Right ventricle myocardium superior (tissue), 1 donor: ENCODE results near the gene DPYD. TPM values are rescaled to one million over a fixed set of nuclear protein-coding genes. Genes with fewer than 3 reads are reported as not detected.

Experiments used
- ATAC-seq: fragments of 200-7000 bp; cut with Tn5 transposase; one replicate; pipeline ENCODE4 v1.9.1; 2020; ENCODE audit warnings: mild to moderate bottlenecking; ENCODE audit not compliant: poor library complexity
- DNase-seq: peaks from one replicate; pipeline ENCODE4 v3.0.0-alpha.2; 2020
- intact Hi-C: fragments of 100-400 bp; cut with DNase I; formaldehyde crosslinking; loops from one replicate; pipeline ENCODE4 v1.11.2; 2022
- total RNA-seq: library from RNA; stranded (reverse); fragmentation: NEBNext Ultra II Directional; extraction: Animal tissue kit (Norgen Biotek cat#: 25700); gene quantifications from one replicate; pipeline ENCODE4 v1.2.1, GENCODE V29; 2021
- donor health status: DM: no; HTN: yes; CAD: no; lungs with severe emphysema.

Gene DPYD
- total RNA-seq, 1 donor from 2014 or later: 10.3 TPM

DNA sequence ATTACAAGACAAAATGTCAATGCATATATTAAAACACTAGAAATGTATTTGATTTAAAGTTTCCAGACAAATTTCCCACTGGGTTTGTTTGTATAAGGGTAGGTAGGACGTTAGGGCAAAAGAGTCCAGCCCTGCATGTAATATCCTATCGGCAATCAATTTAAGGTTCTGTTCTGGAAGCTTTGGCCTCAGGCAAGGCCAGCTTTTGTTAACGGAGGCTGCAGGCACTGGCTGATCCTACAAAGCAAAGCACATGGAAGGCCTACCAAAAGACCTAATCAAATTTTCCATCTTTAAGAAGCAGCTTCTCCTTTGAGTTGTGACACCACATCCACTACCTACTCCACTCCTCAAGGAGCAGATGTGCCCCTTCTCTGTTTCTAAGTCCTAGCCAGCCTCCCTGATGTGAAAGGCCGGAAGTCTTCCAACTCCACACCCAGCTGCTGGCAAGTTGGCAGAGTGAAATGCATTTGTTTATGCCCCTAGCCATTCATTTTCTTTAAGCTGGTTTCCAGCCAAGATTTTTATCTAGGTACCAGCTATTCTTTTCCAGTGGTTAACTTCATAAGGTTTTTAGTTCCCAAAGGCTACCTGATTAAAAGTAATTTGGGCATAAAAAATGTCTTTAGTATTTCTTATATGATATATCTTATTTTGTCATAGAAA is 746.7 kb downstream of the DPYD start:
- DNase-seq (no peak), ATAC-seq (no peak)
- intact Hi-C loops: no loop called here

DNA sequence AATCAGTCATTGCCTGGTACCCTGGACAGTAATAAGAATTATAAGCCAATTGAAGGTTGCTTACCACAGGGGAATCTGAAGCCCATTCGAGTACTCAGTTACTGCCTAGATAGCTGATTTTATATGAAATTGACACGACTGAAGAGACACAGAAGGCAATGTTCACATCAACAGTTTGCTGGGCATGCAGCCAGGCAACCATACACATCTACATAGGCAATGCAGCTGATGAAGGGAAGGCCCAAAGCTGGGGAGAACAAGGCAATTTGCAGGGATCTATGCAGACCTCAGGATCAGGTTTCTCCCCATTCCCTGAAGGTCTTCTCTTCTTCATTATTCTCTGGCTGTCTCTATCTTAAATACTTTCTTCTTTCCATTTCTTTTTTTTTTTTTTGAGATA is 750.5 kb downstream of the DPYD start:
- intact Hi-C loops: no loop called here
- no peak for ATAC-seq
- no peak for DNase-seq

DNA sequence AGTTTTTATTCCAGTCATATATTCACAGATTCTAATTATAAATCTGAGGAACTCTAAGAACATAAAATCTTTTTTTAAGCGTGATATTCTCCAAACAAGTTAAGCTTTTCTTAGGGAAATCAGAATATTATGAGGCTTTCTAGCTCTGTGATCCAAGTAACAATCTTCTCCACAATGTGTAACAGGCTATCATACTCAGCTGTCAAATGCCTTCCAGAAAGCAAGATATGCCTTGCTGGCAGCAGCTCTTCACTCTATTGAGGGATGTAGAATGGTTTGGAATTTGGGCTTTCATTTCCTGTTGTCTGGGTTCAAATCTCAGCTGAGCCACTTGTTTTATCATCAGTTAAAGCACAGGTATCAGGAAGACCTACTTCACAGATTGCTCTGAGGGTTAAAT is 752.8 kb downstream of the DPYD start:
- intact Hi-C loops: no loop called here
- ATAC-seq: no peak
- no peak for DNase-seq

DNA sequence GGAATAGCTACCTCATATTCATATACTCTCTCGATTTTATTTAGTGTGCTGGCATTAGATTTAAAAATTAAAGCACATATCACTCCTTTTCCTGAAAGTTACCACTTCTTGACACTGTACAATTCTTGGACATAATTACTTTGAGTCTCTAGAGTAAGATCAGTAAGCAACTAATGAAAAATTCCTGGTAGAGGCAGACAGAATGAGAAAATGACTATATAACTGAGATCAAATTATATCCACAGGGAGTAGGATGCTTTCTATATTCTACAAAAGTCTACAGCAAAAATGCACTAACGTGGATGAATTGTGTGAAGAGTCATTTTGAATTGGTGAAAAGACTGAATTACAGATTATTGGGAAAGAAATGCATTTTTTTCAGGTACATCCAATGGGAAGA is 753.6 kb downstream of the DPYD start:
- intact Hi-C loops: no loop called here
- DNase-seq (no peak), ATAC-seq (no peak)

DNA sequence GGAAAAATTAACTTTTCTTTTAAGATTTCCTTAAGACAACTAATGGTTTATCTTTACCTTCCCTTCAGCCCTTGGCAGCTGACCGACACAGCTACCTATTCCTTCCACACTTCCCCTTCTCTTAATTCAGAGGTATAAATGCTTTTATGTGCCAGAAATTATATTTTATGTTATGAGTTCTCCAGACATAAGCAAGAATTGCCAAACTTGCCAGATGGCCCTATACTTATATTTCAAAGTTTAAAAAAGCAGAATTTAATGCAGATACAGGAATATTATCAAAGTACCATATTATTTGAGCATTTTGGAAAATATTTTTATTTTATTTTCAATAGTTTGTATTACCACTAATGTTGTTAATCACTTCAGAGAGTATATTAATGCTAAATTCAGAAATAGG is 754.2 kb downstream of the DPYD start:
- ATAC-seq: no peak
- intact Hi-C loops: no loop called here
- no peak for DNase-seq

DNA sequence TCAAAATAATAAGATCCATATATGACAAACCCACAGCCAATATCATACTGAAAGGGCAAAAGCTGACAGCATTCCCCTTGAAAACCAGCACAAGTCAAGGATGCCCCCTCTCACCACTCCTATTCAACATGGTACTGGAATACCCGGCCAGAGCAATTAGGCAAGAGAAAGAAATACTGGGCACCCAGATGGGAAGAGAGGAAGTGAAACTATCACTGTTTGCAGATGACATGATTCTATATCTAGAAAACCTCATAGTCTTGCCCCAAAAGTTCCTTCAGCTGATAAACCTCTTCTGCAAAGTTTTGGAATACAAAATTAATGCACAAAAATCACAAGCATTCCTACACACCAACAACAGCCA is 756.6 kb downstream of the DPYD start:
- ATAC-seq (no peak), DNase-seq (no peak)
- intact Hi-C loops: no loop called here

DNA sequence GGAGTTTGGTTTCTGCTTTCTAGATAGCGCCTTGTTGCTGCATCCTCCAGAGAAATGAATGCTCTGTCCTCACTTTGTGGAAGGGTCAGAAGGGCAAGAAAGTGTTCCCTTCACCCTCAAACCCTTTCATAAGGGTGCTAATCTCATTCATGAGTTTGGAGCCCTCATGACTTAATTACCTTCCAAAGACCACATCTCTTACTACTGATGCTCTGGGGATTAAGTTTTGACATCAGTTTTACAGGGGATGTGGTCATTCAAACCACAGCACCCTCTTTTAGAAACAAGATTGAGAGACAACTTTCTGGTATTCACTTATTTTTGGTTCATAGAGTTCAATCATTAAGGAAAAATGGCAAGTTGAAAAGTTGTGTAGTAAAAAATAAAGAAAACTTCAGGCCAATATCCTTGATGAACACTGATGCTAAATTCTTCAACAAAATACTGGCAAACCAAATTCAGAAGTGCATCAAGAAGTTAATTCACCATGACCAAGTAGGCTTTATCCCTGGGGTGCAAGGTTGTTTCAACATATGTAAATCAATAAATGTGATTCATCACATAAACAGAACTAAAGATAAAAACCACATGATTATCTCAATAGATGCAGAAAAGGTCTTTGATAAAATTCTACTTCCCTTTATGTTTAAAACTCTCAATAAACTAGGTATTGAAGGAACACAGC is 757.1 kb downstream of the DPYD start:
- intact Hi-C loops: no loop called here
- no peak for ATAC-seq
- no peak for DNase-seq

DNA sequence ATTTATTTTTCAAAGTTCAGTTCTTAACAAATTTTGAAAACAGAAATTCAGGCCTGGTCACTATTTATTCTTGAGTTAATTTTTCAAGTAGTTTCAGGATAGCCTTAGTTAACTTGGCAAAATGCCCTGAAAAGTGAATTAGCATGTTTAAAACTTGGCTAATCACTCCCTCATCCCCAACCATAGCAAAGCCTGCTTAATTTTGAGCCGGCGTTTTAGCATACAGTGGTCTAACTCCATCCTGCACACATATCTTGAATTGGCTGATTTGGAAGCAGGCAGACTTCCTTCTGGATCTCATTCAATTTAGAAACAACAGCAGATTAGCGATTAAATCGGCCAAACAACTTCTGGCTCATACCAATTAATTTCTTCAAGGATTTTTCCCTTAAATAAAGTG is 760.0 kb downstream of the DPYD start:
- intact Hi-C loops: no loop called here

DNA sequence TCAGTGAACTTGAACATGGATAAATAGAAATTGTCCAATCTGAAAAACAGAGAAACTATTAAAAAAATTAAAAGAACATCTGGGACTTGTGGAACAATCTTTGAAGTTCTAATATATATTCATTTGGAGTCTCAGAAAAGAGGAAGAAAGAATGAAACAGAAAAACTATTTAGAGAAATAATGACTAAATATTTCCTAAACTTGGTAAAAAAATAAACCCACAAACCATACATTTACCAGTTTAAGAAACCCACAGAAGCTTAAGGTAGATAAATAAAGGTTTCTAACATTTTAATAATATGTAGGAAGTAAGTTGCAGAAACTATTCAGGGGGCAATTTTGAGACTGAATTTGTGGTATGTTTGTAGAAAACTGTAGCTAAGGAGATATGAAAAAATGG is 761.5 kb downstream of the DPYD start:
- DNase-seq: no peak
- no peak for ATAC-seq
- intact Hi-C loops: no loop called here

More for the DNA sequence above, 760.0 kb downstream of the DPYD start:
- ATAC-seq (no peak), DNase-seq (no peak)

DNA sequence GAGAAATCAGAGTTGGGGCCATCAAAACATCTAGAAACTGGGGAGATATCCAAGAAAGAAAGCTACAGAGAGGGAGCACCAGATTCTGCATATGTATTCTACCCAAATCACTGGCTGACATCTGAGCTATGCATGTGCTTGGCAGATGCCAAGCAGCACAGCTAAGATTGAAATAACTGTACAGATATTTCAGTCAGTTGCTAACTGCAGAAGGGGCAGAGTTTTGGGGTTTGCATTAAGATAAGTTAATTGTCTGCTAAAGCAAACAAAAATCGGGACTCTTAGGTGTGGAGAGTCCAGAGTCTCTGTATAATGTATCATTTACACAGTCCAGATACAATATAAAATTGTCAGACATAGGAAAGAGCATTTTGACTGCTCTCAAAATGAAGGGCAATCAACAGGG is 762.1 kb downstream of the DPYD start:
- DNase-seq (no peak), ATAC-seq (no peak)
- intact Hi-C loops: no loop called here

DNA sequence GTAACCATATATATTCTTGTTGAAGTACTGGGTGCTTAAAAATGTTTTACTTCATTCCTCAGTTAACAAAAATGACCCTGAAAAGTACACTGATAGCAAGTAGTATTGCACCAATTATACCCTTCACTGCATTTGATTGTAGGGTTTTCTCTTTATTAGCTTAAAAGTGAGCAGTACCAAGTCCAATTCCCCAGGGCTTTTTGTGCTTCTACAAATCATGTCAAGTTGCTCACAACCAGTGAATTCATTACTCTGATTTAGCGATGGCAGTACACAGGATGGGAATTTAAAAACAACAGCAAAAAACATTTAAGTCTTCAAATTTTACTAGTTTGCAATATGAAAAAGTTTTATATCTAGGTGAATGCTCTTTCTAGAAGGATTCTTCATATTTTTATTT is 762.8 kb downstream of the DPYD start:
- no peak for DNase-seq
- intact Hi-C loops: no loop called here
- no peak for ATAC-seq

DNA sequence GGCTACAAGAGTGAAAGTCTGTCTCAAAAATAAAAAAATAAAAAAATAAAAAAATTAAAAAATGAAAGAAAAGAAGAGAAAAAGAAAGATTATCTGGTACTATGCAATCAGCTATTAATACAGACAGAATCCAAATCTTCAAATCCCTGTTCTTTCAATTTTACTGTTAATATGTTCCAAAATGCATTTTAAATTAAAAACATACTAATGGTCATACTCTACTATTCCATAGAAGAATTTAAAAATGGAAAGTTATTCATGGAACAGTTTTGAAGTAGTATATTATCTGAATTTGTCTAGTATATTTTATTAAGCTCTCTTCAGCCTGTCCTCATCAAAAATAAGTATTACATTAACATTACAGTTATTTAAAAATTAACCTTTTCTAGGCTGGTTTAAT is 769.2 kb downstream of the DPYD start:
- intact Hi-C loops: no loop called here
- DNase-seq (no peak), ATAC-seq (no peak)

DNA sequence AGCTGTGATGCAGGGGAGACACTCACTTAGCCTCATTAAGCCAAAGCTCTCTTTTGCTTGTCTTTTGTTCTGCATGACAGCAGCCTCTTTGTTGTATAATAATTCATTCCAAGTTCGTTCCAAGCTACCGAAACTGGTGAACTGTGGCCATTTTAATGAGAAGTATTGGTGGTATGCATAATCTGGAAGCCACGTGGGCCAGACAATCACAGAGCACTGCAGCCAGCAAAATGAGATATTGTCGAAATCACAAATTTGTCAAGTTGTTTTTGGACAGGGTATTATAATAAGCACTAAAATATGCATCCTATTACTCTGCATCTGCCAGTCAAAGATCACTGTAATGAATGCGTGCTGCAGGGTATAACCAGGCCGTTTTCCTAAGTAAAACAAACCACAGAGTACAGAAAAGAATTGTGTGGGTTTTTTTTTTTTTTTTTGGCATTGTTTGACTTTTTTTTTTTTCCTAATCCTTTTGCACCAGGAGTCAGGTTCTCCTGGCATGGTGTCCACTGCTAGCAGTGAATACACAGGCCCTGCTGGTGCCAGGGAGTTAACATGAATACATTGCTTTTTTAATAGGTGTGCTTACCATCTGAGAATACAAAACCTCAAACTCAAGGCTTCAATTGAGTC is 775.4 kb downstream of the DPYD start:
- intact Hi-C loops: no loop called here
- no peak for ATAC-seq

DNA sequence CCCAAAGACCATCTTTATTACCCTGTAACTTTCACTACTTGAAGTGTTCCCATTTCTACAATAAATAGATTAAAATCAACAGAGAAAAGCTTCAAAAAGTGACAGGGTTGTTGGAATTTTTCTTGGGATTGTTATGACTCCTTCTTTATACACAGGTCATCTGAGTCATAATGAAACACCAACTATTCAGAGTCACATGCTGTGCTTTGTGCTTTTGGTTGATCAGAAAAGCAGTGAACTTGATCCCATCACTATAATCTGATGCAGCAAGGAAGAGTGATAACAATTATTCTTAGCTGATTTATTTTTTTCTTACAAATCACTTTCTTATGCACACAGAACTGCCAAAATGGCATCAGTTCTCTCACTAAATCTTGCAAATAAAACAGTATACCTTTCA is 776.3 kb downstream of the DPYD start:
- intact Hi-C loops: no loop called here
- ATAC-seq (no peak), DNase-seq (no peak)

More for the DNA sequence above, 775.4 kb downstream of the DPYD start:
- DNase-seq: no peak

DNA sequence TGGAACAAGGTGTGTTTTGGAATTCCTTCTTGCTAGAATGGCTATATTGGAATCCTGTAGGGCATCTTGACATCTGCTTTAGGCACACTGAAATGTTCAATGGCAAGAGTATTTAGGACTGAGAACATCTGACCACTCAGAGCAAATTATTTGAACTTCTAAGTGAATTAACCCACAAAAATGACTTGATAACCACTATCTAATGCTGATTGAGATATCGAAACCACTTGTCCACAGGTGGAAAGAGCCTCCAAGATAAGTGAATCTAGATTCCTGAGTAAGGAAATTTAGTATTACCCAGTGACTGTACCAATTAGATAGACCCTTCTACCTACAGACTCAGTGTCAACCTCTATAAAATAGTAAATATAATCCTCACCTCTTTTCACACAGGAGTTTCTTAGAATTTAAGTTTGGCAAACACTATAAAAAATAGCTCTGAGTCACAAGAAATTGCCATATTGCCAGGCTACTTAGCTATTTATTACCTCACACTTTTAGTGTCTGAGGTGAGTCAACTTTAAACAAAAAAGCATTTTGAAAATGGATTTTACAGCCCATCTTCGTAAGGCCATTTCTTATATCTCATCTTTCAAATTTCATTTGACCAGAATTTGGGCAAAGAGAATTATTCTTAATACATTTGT is 777.5 kb downstream of the DPYD start:
- ATAC-seq (no peak), DNase-seq (no peak)
- intact Hi-C loops: no loop called here

DNA sequence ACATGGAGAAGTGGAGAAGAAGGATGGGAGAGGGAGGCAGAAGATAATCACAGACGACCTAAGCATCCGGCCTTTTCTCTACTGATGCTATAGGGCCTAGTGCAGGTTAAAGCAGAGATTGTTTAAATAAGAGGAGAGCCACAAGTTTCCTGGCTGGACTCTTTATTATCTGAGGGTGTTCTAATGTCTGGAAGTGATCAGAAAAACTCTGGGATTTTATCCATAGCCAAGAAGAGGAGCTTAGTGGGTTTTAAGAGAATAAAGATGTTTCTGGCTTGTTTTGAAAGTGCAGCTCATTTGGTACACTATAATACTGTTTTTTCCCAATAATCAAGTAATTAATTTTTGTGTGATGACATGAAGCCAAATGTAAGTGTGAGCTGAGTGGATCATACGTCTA is 780.2 kb downstream of the DPYD start:
- DNase-seq: no peak
- intact Hi-C loops: no loop called here
- ATAC-seq: no peak

DNA sequence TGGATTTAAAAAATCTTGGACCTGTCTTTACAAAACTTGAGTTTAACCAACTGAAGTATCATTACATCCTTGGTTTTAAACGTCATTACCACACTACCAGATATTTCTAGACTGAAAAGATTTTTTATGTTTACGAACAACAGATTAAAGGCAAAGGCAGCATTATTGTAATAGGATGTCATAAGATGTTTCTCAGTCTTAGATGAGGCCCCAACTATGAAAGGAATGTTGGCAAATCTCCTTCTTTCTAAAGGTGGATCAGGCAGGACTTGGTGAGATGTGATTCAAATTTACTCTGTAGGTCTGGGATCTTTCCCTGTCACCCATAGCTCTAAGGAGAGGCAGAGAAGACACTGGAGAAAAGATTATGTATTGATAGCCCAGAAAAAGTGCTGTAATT is 781.3 kb downstream of the DPYD start:
- intact Hi-C loops: no loop called here
- ATAC-seq (no peak), DNase-seq (no peak)

DNA sequence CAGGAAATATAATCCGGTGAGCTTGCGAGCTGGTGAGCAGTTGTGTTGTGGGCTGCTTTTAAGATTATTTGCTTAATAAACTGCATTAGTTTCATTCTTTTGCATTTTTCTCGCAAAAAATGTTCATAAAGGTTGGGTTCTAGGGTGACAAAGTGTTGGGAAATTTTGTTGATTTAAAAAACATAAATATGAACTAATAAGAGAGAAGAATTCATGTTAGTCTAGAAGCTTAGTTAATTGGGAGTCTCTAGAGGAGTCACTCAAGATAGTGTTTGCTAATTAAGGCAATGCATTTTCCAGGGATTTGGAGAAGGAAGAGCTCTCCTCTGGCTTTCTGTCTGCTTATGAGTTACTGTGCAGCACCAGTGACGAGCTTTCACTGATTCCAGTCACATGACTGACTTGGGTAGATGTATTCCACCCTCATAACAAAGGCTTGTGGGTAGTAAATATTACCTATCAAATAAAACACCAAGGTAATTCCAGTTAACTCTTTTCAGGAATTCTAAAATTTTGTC is 782.3 kb downstream of the DPYD start:
- intact Hi-C loops: no loop called here
- ATAC-seq: peak; percentile 80
- DNase-seq: no peak

DNA sequence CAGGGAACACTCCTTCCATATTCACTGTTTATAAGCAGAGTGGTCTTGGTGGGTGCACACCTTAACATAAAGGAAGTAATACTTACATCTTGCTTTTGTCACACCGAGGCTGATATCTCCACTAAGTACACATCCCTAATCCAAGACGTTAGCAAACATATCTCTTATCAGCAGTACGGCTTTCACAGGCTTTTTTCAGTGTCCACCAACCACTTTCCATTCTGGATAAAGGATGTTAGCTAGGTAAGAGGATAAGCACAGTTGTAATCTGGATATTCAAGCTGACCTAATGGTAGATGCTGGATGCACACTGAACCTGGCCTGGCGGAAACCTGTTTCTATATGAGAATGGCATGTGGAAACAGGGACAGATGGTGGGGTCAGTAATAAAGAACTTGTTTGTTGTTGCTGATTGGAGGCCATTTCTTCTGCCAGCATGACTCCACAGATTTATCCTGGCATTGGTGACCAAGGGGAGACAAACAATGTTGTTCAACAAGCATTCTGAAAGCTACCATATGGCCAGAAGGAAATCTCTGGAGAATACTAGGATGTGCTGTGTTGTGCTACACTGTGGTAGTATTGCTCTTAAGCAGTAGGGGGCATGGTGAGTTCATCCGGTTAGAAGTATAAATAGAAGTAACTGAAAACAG is 782.8 kb downstream of the DPYD start:
- intact Hi-C loops: no loop called here
- peak; percentile 97 for ATAC-seq
- no peak for DNase-seq
